SKM-1 treated with dmso at 0.1 percent for 144 hours (cell line): Measurements from ENCODE around the gene MOSPD3.
"Not testable (repeated sequence)": the region's sequence is repeated elsewhere in the genome, so short reads cannot be mapped to it uniquely, and the experiment has no call there.

Experiments used
- DNase-seq: peaks from one replicate; lab custom pipeline; 2025; ENCODE audit not compliant: unreplicated experiment; lab: John Stamatoyannopoulos, UW

The MOSPD3 gene, protein sequence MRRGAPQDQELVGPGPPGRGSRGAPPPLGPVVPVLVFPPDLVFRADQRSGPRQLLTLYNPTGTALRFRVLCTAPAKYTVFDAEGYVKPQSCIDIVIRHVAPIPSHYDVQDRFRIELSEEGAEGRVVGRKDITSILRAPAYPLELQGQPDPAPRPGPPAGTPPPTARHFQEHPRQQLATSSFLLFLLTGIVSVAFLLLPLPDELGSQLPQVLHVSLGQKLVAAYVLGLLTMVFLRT

DNA sequence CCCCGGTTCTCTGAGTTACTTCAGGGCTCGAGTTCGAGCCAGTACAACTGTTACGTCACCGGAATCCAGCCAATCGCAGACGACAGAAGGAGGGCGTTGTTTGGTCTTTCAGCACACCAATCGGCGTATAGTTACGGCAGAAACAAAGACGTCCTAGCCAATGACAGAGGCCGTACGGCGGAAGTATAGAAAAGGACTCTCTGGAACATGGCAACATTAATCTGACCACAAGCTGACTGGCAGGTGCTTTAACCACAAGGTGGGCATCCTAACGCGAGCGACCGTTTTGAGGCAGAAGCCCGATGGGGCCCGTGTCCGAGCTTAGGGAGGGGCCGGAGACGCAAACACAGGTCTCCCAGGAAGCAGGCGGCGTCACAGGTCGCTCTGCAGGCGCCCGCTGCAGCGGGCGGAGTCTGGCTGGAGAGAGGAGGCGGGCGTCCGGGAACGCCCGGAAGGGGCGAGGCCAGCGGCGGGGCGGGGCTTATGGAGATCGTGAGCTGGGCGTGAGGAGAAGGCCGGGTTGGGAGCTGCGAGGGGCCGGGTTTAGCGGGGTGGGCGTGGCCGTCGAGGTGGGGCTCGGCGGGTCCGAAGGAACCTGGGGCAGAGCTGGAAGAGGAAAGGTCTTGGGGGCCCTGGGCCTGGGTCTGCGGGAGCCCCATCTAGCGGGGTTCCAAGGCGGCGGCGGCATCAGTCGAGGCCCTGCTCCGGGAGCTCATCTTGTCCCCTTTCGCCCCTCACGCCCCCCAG lies at the start of gene MOSPD3:
Gene MOSPD3 (plus strand): TSS at position 558 of the 747 bp plus-strand sequence. CDS start 252 bp downstream, outside the sequence.
- peak; percentile 99 for DNase-seq

DNA sequence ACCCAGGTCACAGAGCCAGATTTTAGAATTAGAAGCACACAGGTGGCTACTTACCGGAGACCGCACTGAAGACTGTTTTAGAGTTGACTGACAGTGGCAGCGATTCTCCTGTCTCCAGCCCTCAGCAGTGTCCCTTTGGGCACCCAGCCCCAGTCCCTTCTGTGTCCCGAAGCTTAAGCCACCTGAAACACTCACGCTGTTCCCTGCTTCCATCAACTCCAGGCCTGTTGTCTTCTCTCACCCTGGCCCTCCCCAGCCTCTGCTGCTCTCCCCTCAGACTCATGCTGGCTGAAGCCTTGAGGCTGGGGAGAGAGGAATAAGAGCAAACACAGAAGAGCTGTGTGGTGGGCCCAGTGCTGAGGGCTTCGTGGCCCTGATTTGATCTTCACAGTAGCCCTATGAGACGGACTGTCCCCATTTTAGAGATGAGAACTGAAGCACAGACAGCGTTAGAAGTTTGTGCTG lies 49.2 kb upstream of the MOSPD3 start:
- no peak for DNase-seq

DNA sequence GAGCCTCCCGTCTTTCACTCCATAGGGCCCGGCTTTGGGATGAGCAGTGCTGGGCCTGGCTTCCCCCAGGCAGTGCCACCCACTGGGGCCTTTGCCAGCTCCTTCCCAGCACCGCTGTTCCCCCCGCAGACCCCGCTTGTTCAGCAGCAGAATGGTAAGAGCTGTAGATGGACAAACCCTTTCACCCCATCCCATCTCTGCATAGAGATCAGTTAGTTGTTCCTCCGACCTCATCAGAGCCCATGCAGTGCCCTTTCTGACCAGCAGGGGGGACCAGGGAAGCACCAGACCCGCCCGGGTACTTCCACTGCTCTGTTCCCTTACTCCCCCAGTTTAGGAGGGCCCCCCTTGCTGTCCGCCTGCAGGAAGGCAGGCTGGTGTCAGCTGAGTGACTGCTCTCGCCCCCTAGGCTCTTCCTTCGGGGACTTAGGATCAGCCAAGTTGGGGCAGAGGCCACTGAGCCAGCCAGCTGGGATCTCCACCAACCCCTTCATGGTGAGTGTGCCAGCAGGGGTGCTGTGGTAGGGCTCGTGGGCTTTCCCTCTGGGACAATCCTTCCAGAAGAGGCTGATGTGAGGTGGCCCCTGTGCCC lies 48.4 kb upstream of the MOSPD3 start:
- DNase-seq: peak; percentile 54

DNA sequence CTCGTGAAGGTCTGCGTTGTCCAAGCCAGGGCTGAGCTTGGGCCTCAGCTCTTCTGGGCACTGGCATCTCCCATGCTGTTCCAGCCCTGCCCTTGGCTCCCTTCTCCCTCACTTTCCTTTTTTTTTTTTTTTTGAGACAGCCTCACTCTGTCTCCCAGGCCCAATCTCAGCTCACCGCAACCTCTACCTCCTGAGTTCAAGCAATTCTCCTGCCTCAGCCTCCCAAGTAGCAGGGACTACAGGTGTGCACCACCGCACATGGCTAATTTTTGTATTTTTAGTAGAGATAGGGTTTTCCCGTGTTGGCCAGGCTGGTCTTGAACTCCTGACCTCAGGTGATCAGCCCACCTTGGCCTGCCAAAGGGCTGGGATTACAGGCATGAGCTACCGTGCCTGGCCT lies 47.9 kb upstream of the MOSPD3 start:
- DNase-seq: not testable (repeated sequence)

DNA sequence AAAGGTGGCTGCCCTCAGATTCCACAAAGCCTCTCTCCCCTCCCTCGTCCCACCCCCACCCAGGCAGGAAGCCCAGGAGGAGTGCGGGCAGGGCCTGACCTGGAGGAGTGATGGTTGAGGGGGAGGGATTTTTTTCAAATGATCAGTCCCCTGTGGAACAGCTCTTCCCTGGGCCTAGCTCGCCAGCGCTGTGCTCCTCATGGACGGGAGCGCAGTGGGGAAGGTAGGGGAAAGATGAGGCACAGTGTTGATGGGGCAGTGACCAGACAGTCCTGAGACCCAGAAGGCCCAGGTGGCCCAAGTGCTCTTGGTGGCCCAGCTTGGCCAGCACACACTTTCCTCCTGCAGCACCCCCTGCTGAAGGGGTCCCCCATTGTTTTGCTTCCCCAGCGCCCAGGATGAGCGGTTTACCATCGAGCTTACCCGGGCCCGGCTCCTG lies 47.2 kb upstream of the MOSPD3 start:
- no peak for DNase-seq

DNA sequence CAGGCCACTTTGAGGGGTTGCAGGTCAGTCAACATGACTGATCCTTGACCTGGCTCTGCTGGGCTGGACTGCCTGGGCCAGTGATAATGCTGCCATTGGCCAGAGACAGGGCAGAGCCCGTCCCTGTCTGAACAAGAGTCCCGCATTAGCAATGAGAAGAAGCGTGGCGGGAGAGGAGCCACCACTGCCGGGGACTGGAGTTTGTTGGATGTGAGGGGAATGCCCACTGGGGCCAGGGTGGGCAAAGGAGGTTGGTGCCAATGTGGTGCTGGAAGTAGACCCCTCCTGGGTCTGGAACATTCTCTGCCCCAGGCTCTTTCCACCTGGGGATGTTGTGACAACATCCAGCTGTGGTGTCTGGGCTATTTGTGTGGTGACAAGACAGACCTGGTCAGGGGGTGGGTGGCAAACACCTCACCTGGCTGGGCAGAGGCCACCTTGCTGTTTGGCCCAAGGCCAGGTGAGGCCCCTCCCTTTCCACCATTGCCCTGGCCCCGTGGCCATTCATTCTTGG lies 46.3 kb upstream of the MOSPD3 start:
- DNase-seq: no peak

DNA sequence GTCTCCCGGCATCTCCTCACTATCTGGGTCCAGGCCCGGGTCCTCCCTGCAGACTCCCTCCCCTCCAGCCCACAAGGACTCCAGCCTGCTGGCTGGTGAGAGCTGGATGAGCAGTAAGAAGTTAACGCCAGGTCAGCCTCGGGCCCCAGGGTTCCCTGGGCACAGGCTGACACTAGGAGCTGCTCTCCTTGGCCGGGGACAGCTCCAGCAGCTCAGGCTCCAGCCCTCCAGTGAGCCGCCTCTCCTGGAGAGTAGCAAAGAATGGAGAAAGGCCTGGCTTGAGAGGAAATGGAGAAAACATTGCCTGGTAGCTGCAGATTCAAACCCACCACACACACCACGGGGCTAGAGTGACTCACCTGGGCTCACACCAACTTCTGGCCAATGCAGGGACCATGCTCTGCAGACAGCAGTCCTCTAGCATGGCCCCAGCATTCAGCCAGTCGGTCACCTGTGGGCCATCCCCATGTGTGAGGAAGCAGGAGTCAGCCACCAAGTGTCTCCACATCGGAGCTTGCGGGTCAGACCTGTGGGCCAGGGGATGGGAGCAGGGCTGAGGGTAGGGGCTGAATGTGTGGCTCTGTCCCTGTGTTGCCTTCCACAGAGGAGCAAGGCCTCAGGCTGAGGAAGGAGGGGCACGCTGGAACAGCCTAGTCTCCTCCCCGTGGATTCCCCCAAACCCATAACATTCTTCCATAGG lies 45.2 kb upstream of the MOSPD3 start:
- no peak for DNase-seq

DNA sequence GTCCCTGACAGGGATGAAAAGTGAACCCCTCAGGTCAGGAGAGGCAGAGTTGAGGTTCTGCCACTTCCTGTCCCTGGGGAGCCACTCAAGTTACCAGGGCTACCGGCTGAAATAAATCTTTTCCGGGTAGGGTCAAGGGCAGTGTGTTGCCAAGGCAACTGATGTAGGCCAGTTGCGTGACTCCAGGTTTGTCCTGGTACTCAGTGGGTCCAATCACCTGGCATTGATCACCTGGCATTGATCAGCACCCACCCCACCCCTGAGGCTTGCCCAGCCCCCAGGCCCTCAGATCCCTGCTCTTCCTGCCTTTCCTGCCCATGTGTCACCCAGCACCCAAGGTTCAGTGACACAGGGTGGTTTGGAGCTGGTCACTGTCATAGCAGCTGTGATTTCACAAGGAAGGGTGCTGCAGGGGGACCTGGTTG lies 44.6 kb upstream of the MOSPD3 start:
- no peak for DNase-seq

DNA sequence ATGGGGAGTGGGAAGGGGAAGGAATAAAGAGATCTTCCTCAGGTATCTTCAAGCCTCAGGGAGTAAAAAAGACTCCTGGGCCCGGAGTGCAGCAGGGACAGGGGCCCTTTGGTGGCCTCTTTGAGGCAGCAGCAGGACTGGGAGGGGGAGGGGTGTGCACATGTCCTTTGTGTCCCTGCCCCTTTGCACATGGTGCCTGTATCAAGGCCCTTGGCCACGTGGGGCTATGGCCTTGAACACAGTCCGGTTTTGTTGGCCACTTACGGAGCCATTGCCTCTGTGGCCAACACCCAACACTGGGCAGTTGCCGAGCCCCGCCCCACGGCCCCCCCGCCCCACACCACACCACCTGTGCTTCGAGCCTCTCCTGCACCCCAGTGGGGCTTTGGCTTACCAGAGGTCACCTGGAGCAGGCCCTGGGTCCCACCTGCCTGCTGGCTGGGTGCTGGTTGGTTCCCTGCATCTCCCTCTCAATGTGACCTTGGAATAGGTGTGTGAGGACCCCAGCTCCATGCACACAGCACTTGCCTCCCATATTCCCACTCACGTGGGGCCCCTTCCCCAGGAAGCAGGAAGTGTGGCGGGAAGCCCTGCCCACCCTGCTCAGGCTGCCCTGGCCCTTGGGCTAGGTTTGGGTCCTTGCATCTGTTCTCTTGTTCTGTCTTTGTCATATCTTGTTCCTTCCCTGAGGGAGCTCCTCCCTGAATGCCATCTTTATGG lies 44.0 kb upstream of the MOSPD3 start:
- DNase-seq: no peak

DNA sequence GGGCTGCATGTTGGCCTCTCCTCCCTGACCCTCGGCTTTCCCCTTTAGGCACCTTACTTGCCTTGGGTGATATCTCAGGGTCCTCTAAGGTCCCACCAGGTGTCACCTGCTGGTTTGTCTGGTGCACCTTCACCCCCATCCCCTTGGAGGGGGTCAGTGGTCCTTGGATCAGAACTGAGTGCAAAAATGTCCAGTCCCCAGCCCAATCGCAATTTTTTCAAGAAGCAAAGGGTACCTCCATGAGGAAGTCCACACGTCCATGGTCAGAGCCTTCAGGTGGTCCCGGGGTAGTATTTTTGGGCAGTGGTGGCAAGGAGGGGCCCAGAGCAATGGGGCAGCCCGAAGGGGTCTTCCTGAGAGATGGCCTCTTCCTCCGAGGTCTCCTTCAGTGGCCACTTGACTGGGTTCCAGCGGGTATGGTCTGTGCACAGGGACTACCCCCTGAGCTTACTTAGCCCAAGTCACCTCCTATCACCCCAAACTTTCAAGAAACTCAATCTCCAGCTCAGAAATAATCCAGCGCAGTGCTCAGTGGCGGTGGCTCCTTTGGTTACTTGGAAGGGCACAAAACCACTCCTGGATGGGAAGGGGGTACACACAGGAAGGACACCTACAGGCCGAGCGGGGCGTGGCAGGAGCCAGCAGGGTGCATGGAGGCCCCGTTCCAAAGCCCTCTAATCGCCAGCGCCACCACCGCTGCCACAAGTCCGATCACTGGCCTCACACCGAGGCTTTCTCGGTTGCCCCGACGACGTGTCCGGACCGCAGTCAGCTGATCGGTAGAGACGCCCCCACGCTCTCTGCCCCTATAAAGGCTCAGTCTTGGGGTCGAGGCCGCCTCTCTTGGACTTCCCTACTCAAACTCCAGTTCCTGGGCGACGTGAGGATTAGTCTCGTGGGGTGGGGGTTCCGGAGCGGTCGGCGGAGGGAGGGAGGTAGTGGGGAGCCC lies 43.2 kb upstream of the MOSPD3 start:
- no peak for DNase-seq

DNA sequence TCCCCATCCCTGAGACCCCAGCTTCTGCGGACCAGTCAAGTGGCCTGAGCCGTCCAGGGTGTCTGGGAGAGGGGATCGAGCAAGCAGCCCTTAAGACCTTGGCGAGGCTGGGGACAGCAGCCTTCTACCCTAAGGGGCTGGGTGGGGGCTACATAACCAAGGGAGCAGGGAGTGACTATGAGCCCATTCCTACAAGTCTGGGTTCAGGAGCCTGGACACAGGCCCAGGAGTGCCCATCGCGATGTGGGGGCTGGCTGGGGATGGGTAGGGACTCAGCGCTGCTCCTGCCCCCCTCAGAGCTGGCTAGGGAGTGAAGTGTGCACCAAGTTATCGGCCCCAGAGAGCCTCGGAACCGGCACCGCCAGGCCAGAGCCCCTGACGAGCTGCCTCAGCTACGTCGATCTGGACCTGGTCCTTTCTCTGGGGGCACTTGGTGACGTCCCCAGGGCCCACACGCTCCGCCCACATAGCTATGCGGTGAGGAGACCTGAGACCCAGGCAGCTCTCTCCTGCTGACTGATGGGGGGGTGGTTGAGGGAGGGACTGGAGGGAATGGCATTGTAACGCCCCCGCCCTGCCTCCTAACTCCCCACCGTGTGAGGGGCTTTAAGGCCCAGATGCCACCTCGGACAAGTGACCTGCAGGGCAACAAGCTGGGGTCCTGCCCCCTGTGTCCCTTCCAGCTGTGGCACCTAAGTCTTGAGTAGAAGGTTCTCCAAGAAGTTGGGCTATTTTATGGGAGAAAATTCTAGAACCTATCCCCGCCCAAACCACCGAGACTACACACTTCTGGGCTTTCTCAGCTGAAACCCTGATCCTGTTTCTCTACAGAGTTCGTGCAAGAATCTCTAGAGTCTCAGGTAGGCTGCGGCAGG lies 41.1 kb upstream of the MOSPD3 start:
- DNase-seq: no peak

DNA sequence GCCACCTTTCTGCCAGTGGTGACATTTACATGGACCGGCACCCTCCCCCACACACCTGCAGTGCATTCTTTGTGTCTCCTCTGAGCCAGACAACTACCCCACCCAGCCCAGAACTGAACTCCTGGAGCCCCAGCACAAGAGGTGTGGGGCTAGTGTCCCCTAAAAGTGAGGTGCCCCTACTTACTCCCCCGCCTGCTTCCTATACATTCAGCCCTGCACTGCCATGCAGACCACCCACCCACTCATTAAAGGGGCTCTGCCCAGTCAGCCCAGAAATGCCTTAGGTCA lies 40.6 kb upstream of the MOSPD3 start:
- no peak for DNase-seq

DNA sequence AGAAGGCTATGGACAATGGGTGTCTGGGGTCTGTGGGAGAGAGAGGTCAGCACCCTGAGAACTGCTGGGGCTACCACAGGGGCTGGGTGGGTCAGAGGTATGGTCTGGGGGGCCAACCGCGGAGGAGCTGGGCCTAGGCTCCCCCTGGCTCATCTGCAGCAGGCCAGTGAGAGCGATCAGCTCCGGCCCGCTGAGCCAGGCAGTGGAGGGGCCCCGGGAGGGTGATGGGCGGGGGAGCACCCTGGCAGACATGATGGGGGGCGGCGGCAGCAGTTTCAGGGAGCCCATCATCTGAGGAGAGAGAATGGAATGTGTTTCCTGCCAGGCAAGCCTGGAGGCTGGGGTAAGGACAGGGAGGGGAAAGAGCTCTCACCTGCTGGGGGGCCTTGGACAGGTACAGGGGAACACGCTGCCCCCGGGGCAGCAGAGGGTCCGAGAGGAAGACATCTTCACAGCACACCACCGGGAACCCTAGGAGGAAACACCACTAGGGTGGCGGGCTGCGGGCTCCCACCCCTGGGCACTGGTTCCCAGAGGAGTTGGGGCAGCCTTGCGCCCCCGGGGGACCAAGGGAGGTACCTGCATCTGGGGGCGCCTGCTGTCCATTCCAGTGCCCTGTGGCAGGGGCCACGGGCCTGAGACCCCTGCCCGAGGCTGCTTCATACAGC lies 39.9 kb upstream of the MOSPD3 start:
- DNase-seq: no peak

DNA sequence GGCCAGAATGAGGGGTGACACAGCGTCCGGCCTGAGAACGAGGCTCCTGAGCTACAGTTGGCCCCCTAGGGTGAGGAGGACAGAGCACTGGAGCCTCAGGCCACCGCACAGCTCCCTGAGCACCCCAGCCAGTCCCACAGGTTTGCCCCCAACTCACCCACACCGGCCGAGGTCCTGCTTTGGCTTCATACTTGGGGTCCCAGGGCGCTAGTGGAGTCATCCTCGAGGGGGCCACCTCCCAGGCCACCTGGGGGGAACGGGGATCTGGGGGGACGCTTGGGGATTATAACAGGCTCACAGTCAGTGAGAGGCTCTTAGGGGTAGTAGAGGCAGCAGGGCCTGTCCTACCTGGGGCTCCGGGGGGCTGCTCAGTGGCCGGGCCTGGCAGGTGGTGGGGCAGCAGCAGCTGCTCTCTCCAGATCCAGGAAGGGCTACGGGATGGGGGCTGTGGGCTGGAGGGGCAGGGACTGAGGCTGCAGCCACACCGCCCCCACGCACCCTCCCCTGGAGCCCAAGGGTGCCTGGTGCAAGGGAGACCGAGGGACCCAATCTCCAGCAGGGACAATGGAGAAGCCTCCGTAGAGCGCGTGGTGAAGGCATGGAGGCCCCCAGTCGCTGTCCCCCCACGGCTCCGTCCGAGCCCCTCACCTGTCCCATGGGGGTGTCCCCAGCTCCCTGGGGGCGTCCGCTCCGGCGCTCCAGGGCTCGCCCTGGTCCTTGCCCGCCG lies 39.2 kb upstream of the MOSPD3 start:
- DNase-seq: no peak

DNA sequence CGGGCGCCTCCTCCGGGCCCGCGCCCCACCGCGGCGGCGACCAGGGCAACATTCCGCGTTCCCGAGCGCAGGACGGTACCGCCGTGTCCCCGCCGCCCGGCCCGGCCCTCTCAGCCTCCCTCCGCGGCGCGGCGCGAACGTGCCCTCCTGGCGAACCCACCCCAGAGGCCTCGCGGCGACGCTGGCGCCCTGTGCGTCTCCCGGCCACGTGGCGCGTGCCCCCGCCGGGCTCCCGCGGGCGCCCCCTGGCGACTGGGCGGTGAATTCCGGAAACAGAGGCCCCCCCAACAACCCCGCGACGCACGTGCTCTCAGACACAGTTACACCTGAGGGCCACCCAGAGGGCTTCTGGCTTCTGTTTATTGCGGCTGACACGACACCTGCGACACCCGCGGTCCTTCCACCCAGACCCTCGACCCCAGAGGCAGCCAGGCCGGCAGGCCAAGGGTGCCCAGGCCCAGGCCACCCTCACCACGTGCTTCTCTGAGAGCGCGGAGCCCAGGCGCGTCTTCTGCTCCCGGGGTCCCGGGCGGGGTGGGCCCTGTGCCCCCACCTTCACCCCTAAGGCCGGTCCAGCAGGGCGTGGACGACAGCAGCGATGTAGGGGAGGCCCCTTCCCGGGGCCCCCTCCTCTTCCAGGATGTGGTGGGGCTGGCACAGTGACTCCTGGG lies 38.5 kb upstream of the MOSPD3 start, which contains the start of gene SAP25:
Gene SAP25 (minus strand): TSS at position 210 of the 671 bp plus-strand sequence. CDS start 158 bp downstream, at position 52.
- no peak for DNase-seq

DNA sequence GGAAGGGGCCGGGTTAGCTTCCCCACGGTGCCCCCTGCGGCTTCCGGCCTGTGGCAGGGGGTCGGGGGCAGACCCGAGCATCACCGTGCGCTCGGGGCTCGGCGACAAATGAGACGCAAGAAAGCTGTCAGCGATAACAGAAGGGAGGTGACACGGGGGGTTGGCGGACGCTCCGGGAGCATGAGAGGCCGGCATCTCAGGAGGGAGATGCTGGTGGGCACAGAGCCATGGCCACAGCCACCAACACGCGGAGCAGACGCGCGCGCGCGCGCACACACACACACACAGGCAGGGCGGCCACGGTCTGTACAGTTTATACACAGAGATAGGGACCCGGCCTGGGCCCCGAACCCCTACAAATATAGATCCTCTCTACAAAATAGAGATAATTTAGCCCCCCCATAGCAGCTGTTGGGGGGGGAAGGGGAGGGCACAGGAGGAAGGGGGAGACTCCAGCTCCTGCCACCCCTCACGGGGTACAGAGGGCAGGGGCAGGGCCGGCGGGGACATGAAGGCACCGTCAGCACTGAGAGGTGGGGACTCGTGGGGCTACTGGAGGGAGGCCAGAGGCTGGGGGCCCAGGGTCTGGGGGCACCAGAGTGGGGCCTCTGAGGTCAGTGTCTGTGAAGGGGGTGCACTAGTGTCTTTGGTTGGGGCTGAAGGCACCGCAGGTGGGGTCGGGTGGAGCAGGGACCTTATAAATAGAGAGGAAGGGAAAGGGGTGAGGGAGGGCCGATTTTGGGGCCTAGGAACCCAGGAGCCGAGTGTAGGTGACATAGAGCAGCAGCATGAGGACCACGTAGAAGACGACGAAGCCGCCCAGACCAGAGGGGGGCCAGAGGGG lies 37.8 kb upstream of the MOSPD3 start:
- DNase-seq: no peak
